HepG2 (cell line): ENCODE measurements around the gene CHMP4B. TPM values are rescaled to one million over a fixed set of nuclear protein-coding genes. Genes with fewer than 3 reads are reported as not detected.

ENCODE experiments used
- AHDC1 ChIP-seq: sonication (generic); formaldehyde crosslinking; IDR thresholded peaks from 2 replicates; pipeline ENCODE4 v1.5.1; 2020; ENCODE audit warnings: mild to moderate bottlenecking, missing genetic modification reagents, borderline replicate concordance
- ARHGAP35 ChIP-seq: sonication (generic); formaldehyde crosslinking; IDR thresholded peaks from 2 replicates; pipeline ENCODE4 v1.9.0; 2022; ENCODE audit warnings: mild to moderate bottlenecking, inconsistent platforms, moderate library complexity, missing genetic modification reagents, borderline replicate concordance
- ASH2L ChIP-seq: fragments of 300-600, 200-600 bp; sonication (generic); IDR thresholded peaks from 2 replicates; pipeline ENCODE4 v1.7.0; 2017; ENCODE audit warnings: low read depth, mild to moderate bottlenecking, moderate library complexity, mixed read lengths, low read length; ENCODE audit not compliant: insufficient read length
- ATF1 ChIP-seq: IDR thresholded peaks from 2 replicates; pipeline ENCODE4 v1.6.1; 2016; ENCODE audit warnings: mild to moderate bottlenecking, control low read depth
- CERS6 ChIP-seq: sonication (generic); formaldehyde crosslinking; IDR thresholded peaks from 2 replicates; pipeline ENCODE4 v1.5.0; 2020; ENCODE audit warnings: missing genetic modification reagents
- GATAD1 ChIP-seq: IDR thresholded peaks from 2 replicates; pipeline ENCODE4 v1.6.1; 2016; ENCODE audit warnings: missing genetic modification reagents, missing compliant biosample characterization
- GFI1 ChIP-seq: sonication (generic); formaldehyde crosslinking; IDR thresholded peaks from 2 replicates; pipeline ENCODE4 v1.5.0; 2020; ENCODE audit warnings: missing genetic modification reagents, mild to moderate bottlenecking, borderline replicate concordance
- HOXA3 ChIP-seq: sonication (generic); formaldehyde crosslinking; IDR thresholded peaks from 2 replicates; pipeline ENCODE4 v1.5.0; 2020; ENCODE audit warnings: missing genetic modification reagents
- KDM5A ChIP-seq: fragments of 200-600 bp; sonication (generic); IDR thresholded peaks from 2 replicates; pipeline ENCODE4 v1.7.0; 2018; ENCODE audit warnings: antibody characterized with exemption, mild to moderate bottlenecking, low read length, borderline replicate concordance
- KMT2B ChIP-seq: IDR thresholded peaks from 2 replicates; pipeline ENCODE4 v1.6.1; 2016; ENCODE audit warnings: missing genetic modification reagents, missing compliant biosample characterization
- NCOA2 ChIP-seq: sonication (generic); formaldehyde crosslinking; IDR thresholded peaks from 2 replicates; pipeline ENCODE4 v1.8.0; 2022; ENCODE audit warnings: inconsistent platforms
- ONECUT2 ChIP-seq: sonication (generic); formaldehyde crosslinking; IDR thresholded peaks from 2 replicates; pipeline ENCODE4 v1.4.0; 2020; ENCODE audit warnings: missing genetic modification reagents
- PITX1 ChIP-seq: sonication (generic); formaldehyde crosslinking; IDR thresholded peaks from 2 replicates; pipeline ENCODE4 v1.5.1; 2020; ENCODE audit warnings: mild to moderate bottlenecking, missing genetic modification reagents
- RFX3 ChIP-seq: IDR thresholded peaks from 2 replicates; pipeline ENCODE4 v1.6.1; 2016; ENCODE audit warnings: missing biosample characterization, missing genetic modification reagents
- SKI ChIP-seq: fragments of 450-650 bp; IDR thresholded peaks from one replicate; pipeline ENCODE4 v1.6.1; 2018; ENCODE audit warnings: mild to moderate bottlenecking; ENCODE audit not compliant: partially characterized antibody
- SMYD3 ChIP-seq: sonication (generic); formaldehyde crosslinking; IDR thresholded peaks from 2 replicates; pipeline ENCODE4 v1.8.1; 2023; ENCODE audit warnings: mild to moderate bottlenecking, missing genetic modification reagents
- ZBTB21 ChIP-seq: sonication (generic); formaldehyde crosslinking; IDR thresholded peaks from 2 replicates; pipeline ENCODE4 v1.4.0; 2020; ENCODE audit warnings: missing genetic modification reagents
- ZBTB3 ChIP-seq: sonication (generic); formaldehyde crosslinking; IDR thresholded peaks from 2 replicates; pipeline ENCODE4 v1.4.0; 2020; ENCODE audit warnings: low read depth, mild to moderate bottlenecking, moderate library complexity, missing genetic modification reagents, borderline replicate concordance
- ZNF274 ChIP-seq: sonication (generic); formaldehyde crosslinking; IDR thresholded peaks from 2 replicates; pipeline ENCODE4 v1.5.1; 2020; ENCODE audit warnings: mild to moderate bottlenecking, missing genetic modification reagents
- ZNF512 ChIP-seq: sonication (generic); formaldehyde crosslinking; IDR thresholded peaks from 2 replicates; pipeline ENCODE4 v1.4.0; 2020; ENCODE audit warnings: mild to moderate bottlenecking, missing genetic modification reagents
- ZNF549 ChIP-seq: sonication (generic); formaldehyde crosslinking; IDR thresholded peaks from 2 replicates; pipeline ENCODE4 v1.5.0; 2020; ENCODE audit warnings: missing genetic modification reagents
- ZSCAN20 ChIP-seq: sonication (generic); formaldehyde crosslinking; IDR thresholded peaks from 2 replicates; pipeline ENCODE4 v1.4.0; 2020; ENCODE audit warnings: missing genetic modification reagents, mild to moderate bottlenecking, borderline replicate concordance
- polyA plus RNA-seq, 8 experiments: library from polyadenylated mRNA; depleted of rRNA in 3 of 8; stranded (reverse) in 7 of 8; unstranded in 1 of 8; fragments of >200 nt; fragmentation: Illumina TruSeq in 4 of 8; extraction: Trizol in 4 of 8; gene quantifications; 2 replicates each; pipeline versions ENCODE4 v1.2.1 to v1.2.3, GENCODE V29; 2011 to 2016; ENCODE audit warnings: low read depth in 4 of 8, missing spikeins in 1 of 8, mixed read lengths in 1 of 8; ENCODE audit not compliant: insufficient read depth in 1 of 8
- total RNA-seq, 5 experiments: library from RNA; depleted of rRNA; stranded (reverse); fragments of >200 nt; fragmentation: Illumina TruSeq; extraction: Trizol; gene quantifications; 2 replicates each; pipeline ENCODE4 v1.2.3, GENCODE V29; 2016; ENCODE audit warnings: low read depth in 1 of 5

CHMP4B gene
- total and polyA plus RNA-seq, 2 of the 13 experiments (the other 11 are each of a cell fraction or from before 2014, with no cell fraction given), result 40.1 to 45.6 TPM

GRCh38 chr20:33825340-33826269, 14.5 kb downstream of the CHMP4B start (continued):
- TF ChIP-seq CERS6, result no peak
- TF ChIP-seq ZBTB3 (CRISPR knock-in tag), result peak; percentile 57; the same call in 1 of the 2 replicates
- TF ChIP-seq ZNF274 (CRISPR knock-in tag), result no peak
- no peak for TF ChIP-seq PITX1
- peak; percentile 32 for TF ChIP-seq ASH2L
- TF ChIP-seq ZBTB21, result 0 out of 2 replicates have a peak, but pooled peaks have one; percentile 28
- TF ChIP-seq SMYD3, result 0 out of 2 replicates have a peak, but pooled peaks have one; percentile 14
- TF ChIP-seq ZSCAN20 (CRISPR knock-in tag), result no peak
- peak; percentile 11; the same call in 1 of the 2 replicates for TF ChIP-seq NCOA2 (CRISPR knock-in tag)
- peak; percentile 31 for TF ChIP-seq SKI
- no peak for TF ChIP-seq GATAD1
- TF ChIP-seq ARHGAP35, result peak; percentile 64; the same call in 1 of the 2 replicates
- peak; percentile 75 for TF ChIP-seq AHDC1 (CRISPR knock-in tag)
- no peak for TF ChIP-seq RFX3 (CRISPR knock-in tag)
- TF ChIP-seq ZNF512 (CRISPR knock-in tag), result no peak
- TF ChIP-seq HOXA3 (CRISPR knock-in tag), result peak; percentile 18; the same call in 1 of the 2 replicates
- no peak for TF ChIP-seq ONECUT2 (CRISPR knock-in tag)
- peak; percentile 86; the same call in 1 of the 2 replicates for TF ChIP-seq GFI1
- peak; percentile 41; the same call in 1 of the 2 replicates for TF ChIP-seq ATF1 (CRISPR knock-in tag)
- no peak for TF ChIP-seq ZNF549
- TF ChIP-seq KMT2B (CRISPR knock-in tag), result no peak
- no peak for TF ChIP-seq KDM5A
